Astrocyte of the cerebellum (primary cell): ENCODE results near the gene SSC5D.
"Not testable (repeated sequence)": the region's sequence is repeated elsewhere in the genome, so short reads cannot be mapped to it uniquely, and the experiment has no call there.

Source experiments
- DNase-seq: peaks from one replicate; pipeline ENCODE4 v3.0.0-alpha.2; 2011; ENCODE audit warnings: low read depth
- H3K4me3 ChIP-seq: 2 replicates; pipeline ENCODE4 v1.5.1; 2011; ENCODE audit warnings: mild to moderate bottlenecking, low read depth, low read length, moderate library complexity
- CTCF ChIP-seq: IDR thresholded peaks from 2 replicates; pipeline ENCODE4 v1.5.1; 2012; ENCODE audit warnings: low read length, low read depth, moderate library complexity, mild to moderate bottlenecking; ENCODE audit errors: missing control alignments
- in situ Hi-C: cut with HindIII; loops from 2 replicates; pipeline ENCODE4 v1.10.0; 2017; ENCODE audit warnings: low sequenced_read_pairs

SSC5D gene

GRCh38 chr19:55493052-55493644 is 4.9 kb downstream of the SSC5D start:
- no peak for TF ChIP-seq CTCF
- no peak overlapping the region for H3K4me3 ChIP-seq
- no peak for DNase-seq
- in situ Hi-C loops = no loop called here

GRCh38 chr19:55493645-55494171 is 5.5 kb downstream of the SSC5D start:
- DNase-seq = no peak
- in situ Hi-C loops = no loop called here
- H3K4me3 ChIP-seq = no peak overlapping the region
- no peak for TF ChIP-seq CTCF

- no peak for TF ChIP-seq CTCF
- no peak for DNase-seq
- in situ Hi-C loops = no loop called here
- no peak overlapping the region for H3K4me3 ChIP-seq
Observed at GRCh38 chr19:55494172-55494761, 6.0 kb downstream of the SSC5D start.

- in situ Hi-C loops = no loop called here
- H3K4me3 ChIP-seq = no peak overlapping the region
- TF ChIP-seq CTCF = no peak
- DNase-seq = no peak
Observed at GRCh38 chr19:55495646-55496349, 7.6 kb downstream of the SSC5D start.

- DNase-seq, H3K4me3 ChIP-seq, in situ Hi-C loops: not testable (repeated sequence)
Observed at GRCh38 chr19:55496820-55497219, 8.6 kb downstream of the SSC5D start.

GRCh38 chr19:55497763-55498162 is 9.5 kb downstream of the SSC5D start:
- in situ Hi-C loops = no loop called here
- H3K4me3 ChIP-seq = no peak overlapping the region
- DNase-seq = no peak
- no peak for TF ChIP-seq CTCF
